Stimulated activated CD8-positive, alpha-beta memory T cell treated with anti-CD3 and anti-CD28 coated beads, Interleukin-7, amount 100 ng/mL, for 4 hours (primary cell): Measurements from ENCODE around the gene MOB3C.
"Not testable (repeated sequence)": the region's sequence is repeated elsewhere in the genome, so short reads cannot be mapped to it uniquely, and the experiment has no call there.

ENCODE experiments used
- DNase-seq, 2 donors: peaks; one replicate each; pipeline ENCODE4 v3.0.0-alpha.2; 2020; ENCODE audit warnings: low read depth in 2 of 2

Gene MOB3C

DNA sequence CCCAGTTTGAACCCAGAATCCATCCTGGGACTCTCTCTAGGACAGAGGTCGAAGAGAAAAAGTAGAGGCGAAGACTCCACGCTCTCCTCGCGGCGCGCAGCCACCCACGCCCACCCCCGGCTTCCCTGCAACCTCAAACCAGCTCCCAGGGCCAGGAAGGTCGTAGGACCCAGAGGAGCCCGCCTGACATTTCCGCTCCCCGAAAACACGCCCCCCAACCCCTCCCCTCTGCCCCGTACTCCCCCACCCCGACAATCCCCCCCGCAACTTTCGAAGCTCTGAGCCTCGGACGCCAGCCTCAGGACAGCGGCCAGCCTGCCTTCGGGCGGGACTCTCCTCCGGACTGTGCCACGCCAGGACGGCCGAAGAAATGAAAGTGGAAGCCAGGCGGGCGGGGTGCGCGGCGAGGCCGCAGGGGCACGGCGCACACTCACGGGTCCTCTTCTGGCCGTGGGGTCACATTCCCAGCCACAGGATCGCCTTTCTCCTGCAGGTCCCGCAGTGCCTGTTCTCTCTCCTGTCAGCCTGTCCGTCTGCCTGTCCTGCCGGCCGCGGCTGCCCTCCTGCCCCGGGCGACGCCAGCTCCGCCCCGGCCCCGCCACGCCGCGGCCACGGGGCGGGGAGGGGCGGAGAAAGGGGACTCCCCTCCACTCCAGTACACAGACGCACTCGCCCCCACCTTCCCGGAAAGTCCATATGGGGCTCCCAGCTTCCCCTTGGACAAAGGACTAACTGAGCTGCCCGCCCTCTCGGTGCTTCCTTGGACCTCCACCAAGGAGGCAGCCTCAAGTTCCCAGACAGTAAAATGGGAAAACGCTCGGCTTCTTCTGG, at the start of gene MOB3C:
Gene MOB3C, minus strand, starts transcription at position 535 of the 831 bp plus-strand sequence. CDS start 3,490 bp downstream, outside the sequence.
- peak; percentile 69 to 79 for DNase-seq

GRCh38 chr1:46665983-46666382, 49.4 kb upstream of the MOB3C start:
- DNase-seq: no peak

GRCh38 chr1:46662919-46663318, 46.3 kb upstream of the MOB3C start:
- not testable (repeated sequence) for DNase-seq

DNA sequence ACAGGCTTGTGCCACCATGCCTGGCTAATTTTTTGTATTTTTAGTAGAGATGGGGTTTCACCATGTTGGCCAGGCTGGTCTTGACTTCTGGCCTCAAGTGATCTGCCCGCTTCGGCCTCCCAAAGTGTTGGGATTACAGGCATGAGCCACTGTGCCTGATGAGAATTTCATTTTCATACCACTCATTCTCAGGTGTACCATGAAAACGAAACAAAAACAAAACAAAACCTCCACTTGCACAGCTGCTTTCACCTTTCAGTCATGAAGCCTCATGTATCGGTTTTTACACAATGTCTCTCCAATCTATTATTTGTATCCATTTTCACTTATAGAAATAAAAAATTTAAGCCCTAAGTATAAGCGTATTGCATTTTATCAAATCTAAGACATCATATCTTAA, 43.5 kb upstream of the MOB3C start:
- not testable (repeated sequence) for DNase-seq

- DNase-seq: no peak
Observed at GRCh38 chr1:46659307-46659870, 42.8 kb upstream of the MOB3C start.

DNA sequence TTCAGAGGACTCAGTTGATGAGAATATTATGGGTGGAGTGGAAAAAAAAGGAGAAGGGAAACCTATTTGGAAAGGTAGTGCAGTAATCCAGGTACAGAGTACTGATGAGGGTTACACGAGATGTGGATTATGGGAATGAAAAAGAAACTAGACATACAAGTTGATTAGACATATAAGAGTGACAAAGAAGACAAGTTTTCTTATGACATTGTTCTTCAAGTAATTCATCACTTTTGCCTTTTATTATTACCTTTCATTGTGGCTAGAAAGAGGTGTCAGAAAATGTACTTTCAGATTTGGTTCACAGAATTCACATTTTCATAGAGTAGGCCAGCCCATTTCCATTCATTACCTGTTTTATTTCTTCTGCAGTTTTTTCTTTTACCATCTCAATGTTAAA, 41.2 kb upstream of the MOB3C start:
- DNase-seq: no peak

DNA sequence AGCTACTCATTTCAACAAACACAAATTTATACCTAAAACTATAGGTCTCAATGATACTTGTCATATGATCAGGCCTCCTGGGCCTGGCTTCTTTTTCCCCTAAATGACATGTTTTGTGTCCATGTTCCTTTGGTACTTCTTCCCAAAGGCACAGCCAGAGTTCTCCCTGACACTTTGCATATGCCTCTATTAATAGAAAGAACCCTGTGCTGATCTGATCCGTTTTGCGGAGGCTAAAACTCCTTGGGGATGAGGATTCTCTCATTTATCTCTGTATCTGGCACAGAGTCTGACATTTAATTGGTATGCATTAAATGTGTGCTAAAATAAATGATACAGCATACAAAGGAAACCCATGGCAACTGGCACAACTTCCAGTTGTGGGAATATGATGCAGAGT, 40.0 kb upstream of the MOB3C start:
- no peak for DNase-seq

DNA sequence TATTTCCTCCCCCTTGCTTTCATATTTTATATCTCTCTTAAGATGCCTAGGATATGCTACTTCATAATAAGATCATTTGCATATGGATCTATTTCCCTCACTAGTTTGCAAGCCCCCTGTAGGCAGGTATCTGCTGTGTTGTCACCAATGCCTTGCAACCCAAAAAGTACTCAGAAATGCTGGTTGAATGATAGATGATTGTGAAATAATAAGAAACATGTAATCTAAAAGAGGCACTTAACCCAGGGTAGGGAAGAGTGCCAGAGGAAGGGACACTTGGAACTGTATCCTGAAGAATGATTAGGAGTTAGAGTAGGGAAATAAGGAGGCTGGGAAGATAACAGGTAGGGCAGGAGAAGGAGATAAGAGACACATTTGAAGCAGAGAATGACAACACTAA, 39.2 kb upstream of the MOB3C start:
- no peak for DNase-seq

GRCh38 chr1:46654698-46655097, 38.1 kb upstream of the MOB3C start:
- DNase-seq: not testable (repeated sequence)

DNA sequence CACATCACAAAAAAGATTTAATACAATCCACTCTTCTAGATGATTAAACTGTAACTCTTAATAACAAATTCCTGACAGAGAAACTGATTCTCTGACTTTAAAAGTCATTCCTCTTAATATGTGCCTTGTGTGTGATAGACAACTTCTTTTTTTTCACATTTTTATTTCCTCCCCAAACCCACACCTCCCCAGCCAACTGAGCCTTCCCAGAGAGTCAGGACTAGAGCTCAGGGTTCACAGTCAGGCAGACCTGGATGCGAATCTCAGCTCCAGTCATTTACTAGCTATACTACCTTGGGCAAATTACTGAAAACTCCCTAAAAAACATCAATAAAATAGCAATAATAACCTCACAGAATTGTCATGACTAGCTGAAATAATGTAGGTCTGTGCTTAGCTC, 37.4 kb upstream of the MOB3C start:
- DNase-seq: no peak

DNA sequence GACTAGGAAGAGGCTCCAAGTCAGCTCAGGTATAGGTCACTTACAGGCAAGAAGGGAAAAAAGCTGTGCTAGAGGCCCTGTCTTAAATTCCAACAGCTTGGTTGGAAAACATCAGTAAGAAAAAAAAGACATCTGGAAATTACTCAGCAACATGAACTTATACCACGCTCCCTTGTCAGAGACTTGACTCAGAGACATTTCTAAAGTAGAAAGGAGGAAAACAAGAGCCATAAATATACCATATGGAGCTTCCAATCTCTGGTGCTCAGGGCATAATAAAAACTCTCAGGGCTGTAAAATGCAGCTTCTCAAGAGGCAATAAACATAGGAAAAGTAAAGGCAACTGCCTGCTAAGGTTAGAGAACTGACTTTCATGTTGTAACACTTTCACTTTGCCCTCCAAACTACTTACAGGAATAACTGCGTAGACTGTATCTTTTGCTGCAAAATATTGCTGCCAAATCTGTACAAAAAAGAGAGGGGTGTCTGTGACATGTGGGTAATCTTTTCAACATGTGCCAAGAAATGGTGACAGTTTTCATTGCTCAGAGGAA, 36.9 kb upstream of the MOB3C start:
- no peak for DNase-seq

GRCh38 chr1:46652321-46653100, 35.9 kb upstream of the MOB3C start:
- no peak for DNase-seq

DNA sequence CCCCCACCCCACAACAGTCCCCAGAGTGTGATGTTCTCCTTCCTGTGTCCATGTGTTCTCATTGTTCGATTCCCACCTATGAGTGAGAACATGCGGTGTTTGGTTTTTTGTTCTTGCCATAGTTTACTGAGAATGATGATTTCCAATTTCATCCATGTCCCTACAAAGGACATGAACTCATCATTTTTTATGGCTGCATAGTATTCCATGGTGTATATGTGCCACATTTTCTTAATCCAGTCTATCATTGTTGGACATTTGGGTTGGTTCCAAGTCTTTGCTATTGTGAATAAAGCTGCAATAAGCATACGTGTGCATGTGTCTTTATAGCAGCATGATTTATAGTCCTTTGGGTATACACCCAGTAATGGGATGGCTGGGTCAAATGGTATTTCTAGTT, 34.5 kb upstream of the MOB3C start:
- not testable (repeated sequence) for DNase-seq

DNA sequence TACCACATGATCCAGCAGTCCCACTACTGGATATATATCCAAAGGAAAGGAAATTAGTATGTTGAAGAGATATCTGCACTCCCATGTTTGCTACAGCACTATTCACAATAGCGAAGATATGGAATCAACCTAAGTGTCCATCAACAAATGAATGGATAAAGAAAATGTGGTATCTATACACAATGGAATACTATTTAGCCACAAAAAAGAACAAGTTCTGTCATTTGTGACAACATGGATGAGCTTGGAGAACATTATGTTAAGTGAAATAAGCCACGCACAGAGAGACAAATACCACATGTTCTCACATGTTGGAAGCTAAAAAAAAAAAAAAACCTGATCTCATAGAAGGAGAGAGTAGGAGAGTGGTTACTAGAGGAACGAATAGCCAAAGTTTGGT, 33.9 kb upstream of the MOB3C start:
- DNase-seq: no peak

DNA sequence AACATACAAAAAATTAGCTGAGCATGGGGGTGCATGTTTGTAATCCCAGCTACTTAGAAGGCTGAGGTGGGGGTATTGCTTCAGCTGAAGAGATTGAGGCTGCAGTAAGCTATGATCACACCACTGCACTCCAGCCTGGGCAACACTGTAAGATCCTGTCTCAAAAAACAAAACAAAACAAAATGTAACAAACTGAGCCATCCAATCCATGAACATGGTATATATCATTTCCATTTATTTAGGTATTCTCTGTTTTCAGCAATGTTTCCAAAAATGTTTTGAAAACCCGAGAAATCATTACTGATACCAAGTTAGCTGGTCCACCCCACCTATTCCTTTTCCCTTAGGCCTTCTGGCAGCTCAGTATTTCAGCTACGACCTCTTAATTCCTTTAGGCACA, 33.2 kb upstream of the MOB3C start:
- no peak for DNase-seq

DNA sequence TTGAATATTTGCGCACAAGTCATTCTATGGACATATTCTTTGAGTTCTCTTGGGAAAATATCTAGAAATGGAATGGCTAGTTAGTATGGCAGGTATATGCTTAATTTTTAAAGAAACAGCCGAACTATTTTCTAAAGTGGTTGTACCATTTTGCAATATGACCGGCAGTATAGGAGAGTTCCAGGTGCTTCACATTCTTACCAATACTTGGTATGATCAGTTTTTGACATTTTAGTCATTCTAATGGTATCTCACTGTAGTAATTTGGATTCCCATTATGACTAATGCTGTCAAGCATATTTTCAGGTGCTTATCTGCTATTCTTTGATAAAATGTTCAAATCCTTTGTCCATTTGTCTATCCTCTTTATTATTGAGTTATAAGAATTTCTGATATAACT, 31.0 kb upstream of the MOB3C start:
- no peak for DNase-seq

DNA sequence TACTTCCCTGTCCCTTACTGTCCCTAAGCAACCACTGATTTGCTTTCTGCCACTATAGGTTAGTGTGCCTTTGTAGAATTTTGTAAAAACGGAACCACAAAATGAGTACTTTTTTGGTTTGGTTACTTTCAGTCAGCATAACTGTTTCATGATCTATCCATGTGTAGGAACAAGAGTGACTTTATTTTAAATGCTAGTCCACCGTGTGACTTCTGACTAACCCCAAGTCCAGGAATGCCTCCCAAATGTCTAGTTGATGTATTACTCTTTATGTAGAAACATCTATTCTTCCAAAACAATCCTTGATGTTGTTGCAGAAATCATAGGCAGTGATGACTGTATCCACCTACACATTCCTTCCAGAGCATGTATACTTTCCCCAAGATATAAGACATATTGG, 30.2 kb upstream of the MOB3C start:
- DNase-seq: no peak

GRCh38 chr1:46646331-46646730, 29.7 kb upstream of the MOB3C start:
- DNase-seq: no peak

GRCh38 chr1:46645815-46646214, 29.2 kb upstream of the MOB3C start:
- no peak for DNase-seq

DNA sequence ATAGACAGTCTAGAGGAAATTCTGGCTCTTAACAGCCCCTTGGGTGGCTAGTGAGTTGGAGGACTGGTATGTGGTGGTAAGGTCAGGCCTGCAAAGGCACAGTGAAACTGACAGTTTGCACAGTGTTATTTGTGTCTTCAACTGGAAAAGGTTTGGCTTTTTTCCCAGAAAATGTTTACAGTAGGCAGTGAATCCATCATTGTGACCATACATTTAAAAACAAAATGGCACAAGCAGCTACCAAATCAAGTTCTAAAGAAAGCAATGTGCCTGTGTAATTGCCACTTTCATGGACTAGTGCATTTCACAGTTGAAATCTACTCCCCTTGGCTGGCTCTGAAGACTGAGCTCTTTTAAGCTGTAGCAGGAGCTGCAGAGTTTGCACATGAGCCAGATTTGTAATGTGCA, 26.8 kb upstream of the MOB3C start:
- no peak for DNase-seq

DNA sequence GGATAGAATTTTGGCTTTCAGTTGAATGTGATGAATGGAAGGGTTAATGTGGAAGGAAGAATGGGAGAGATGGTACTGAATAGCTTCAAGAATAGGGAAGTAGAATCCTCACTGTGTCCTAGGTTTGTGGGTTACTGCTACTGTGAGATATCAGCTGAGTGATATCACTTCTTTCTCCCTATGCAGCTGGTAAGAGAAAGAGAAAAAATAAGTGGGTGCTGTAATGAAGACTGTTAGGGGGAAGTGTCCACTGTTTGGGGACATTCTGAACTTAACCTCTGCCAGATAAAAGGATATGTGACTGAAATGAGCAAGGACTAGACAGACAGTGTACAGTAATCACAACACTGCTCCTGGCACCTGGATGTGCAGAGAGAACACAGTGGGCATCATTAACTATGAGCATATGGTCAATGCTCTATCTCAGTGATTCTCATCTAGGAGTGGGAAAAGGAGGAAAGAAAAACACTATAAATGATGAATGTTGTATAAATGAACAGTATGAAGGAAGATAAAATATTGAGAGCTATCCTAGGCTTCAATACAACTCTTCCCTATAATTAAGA, 25.6 kb upstream of the MOB3C start:
- no peak for DNase-seq

DNA sequence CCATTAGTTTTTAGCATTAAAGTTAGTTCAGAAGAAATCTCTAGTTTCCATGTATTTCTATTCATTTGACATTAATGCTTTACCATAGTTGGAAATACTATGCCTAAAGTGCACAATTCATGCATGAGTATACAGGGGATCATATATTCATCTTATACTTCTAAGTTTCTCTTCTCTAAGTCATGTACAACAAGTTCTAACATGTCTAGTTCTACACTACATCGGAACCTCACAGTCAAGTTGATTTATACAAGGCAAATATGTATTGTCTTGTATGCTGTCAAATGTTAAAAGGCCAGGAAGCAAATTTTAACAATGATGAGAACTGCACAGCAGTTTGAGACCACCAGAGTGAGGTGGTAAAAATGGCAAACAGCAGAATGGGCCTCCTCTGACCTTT, 22.9 kb upstream of the MOB3C start:
- no peak for DNase-seq
